Measurements from ENCODE around the gene ACSS1.

ACSS1 gene

GRCh38 chr20:25089662-25090061 is 31.7 kb upstream of the ACSS1 start:
- Histone ChIP-seq H3K27me3 (ENCODE audit: control insufficient read depth, low read length) (peaks cover 6% of the 10 kb centered on the region; the same call in 1 of the 2 replicates), H3K4me3 (ENCODE audit: low read length) (no peak overlapping the region), H3K9me2 (replicated peaks; ENCODE audit: control insufficient read depth, low read length) (no peaks in the 10 kb centered on the region), H3K4me1 (ENCODE audit: control insufficient read depth, low read length) (no peaks in the 10 kb centered on the region), H3K36me3 (ENCODE audit: control insufficient read depth, low read length) (no peaks in the 10 kb centered on the region), H4K20me1 (ENCODE audit: control insufficient read depth, insufficient read depth, low read depth, low read length) (no peaks in the 10 kb centered on the region), H3F3A (ENCODE audit: control insufficient read depth, insufficient read depth) (no peaks in the 10 kb centered on the region), H3K79me2 (ENCODE audit: control insufficient read depth, low read length) (no peaks in the 10 kb centered on the region), H3K27ac (ENCODE audit: low read depth, low read length) (no peak overlapping the region), H3K9me3 (ENCODE audit: control insufficient read depth, insufficient read depth, low read length) (no peaks in the 10 kb centered on the region), H3K4me2 (ENCODE audit: low read length) (no peak overlapping the region)
- TF ChIP-seq CTCF (IDR thresholded peaks at IDR 0.05; ENCODE audit: low read depth, low read length, poor library complexity, severe bottlenecking): no peak
- TF ChIP-seq EZH2phosphoT487 (IDR thresholded peaks at IDR 0.05; ENCODE audit: borderline replicate concordance, low read length): no peak

DNA sequence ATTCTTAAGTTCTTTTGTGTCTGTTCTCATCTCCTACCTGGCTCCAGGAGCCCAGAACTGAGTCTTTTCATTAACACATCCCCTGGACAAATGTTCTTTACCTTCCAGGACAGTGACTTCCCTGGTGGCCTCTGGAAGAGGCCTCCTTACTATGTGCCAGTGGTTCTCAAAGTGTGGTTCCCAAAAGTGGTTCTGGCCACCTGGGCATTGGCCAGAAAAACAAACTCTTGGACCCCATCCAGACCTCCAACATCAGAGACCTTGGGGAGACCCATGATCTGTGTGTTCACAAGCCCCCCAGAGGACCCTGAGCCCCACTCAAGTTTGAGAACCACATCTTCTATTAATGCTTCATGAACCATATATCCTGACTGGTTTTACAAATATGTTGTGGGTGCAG is 31.2 kb upstream of the ACSS1 start:
- Histone ChIP-seq H3K27ac (ENCODE audit: low read depth, low read length) (no peak overlapping the region), H3K4me2 (ENCODE audit: low read length) (no peak overlapping the region), H3K36me3 (ENCODE audit: control insufficient read depth, low read length) (no peaks in the 10 kb centered on the region), H3K79me2 (ENCODE audit: control insufficient read depth, low read length) (no peaks in the 10 kb centered on the region), H3K4me3 (ENCODE audit: low read length) (no peak overlapping the region), H3K4me1 (ENCODE audit: control insufficient read depth, low read length) (no peaks in the 10 kb centered on the region), H3K9me3 (ENCODE audit: control insufficient read depth, insufficient read depth, low read length) (no peaks in the 10 kb centered on the region), H3F3A (ENCODE audit: control insufficient read depth, insufficient read depth) (no peaks in the 10 kb centered on the region), H4K20me1 (ENCODE audit: control insufficient read depth, insufficient read depth, low read depth, low read length) (no peaks in the 10 kb centered on the region), H3K9me2 (replicated peaks; ENCODE audit: control insufficient read depth, low read length) (no peaks in the 10 kb centered on the region), H3K27me3 (ENCODE audit: control insufficient read depth, low read length) (peaks cover 6% of the 10 kb centered on the region; the same call in 1 of the 2 replicates)
- TF ChIP-seq EZH2phosphoT487 (IDR thresholded peaks at IDR 0.05; ENCODE audit: borderline replicate concordance, low read length) (no peak), CTCF (IDR thresholded peaks at IDR 0.05; ENCODE audit: low read depth, low read length, poor library complexity, severe bottlenecking) (no peak)

- Histone ChIP-seq H3K4me1 (ENCODE audit: control insufficient read depth, low read length) (no peaks in the 10 kb centered on the region), H3K9me2 (replicated peaks; ENCODE audit: control insufficient read depth, low read length) (no peaks in the 10 kb centered on the region), H3K27me3 (ENCODE audit: control insufficient read depth, low read length) (peaks cover 6% of the 10 kb centered on the region; the same call in 1 of the 2 replicates), H3K79me2 (ENCODE audit: control insufficient read depth, low read length) (no peaks in the 10 kb centered on the region), H4K20me1 (ENCODE audit: control insufficient read depth, insufficient read depth, low read depth, low read length) (no peaks in the 10 kb centered on the region), H3K36me3 (ENCODE audit: control insufficient read depth, low read length) (no peaks in the 10 kb centered on the region), H3K4me3 (ENCODE audit: low read length) (no peak overlapping the region), H3F3A (ENCODE audit: control insufficient read depth, insufficient read depth) (no peaks in the 10 kb centered on the region), H3K9me3 (ENCODE audit: control insufficient read depth, insufficient read depth, low read length) (no peaks in the 10 kb centered on the region), H3K4me2 (ENCODE audit: low read length) (no peak overlapping the region), H3K27ac (ENCODE audit: low read depth, low read length) (no peak overlapping the region)
- TF ChIP-seq CTCF (IDR thresholded peaks at IDR 0.05; ENCODE audit: low read depth, low read length, poor library complexity, severe bottlenecking) (no peak), EZH2phosphoT487 (IDR thresholded peaks at IDR 0.05; ENCODE audit: borderline replicate concordance, low read length) (no peak)
Measured at GRCh38 chr20:25088267-25088666, 30.3 kb upstream of the ACSS1 start.

Data from DOHH2 (cell line).